Measurements from ENCODE around the gene SLC25A10. TPM values are rescaled to one million over a fixed set of nuclear protein-coding genes. Genes with fewer than 3 reads are reported as not detected.
"Not testable (repeated sequence)": the region's sequence is repeated elsewhere in the genome, so short reads cannot be mapped to it uniquely, and the experiment has no call there.

Gene SLC25A10
- total RNA-seq, 1 donor from 2014 or later, result 60.8 TPM

DNA sequence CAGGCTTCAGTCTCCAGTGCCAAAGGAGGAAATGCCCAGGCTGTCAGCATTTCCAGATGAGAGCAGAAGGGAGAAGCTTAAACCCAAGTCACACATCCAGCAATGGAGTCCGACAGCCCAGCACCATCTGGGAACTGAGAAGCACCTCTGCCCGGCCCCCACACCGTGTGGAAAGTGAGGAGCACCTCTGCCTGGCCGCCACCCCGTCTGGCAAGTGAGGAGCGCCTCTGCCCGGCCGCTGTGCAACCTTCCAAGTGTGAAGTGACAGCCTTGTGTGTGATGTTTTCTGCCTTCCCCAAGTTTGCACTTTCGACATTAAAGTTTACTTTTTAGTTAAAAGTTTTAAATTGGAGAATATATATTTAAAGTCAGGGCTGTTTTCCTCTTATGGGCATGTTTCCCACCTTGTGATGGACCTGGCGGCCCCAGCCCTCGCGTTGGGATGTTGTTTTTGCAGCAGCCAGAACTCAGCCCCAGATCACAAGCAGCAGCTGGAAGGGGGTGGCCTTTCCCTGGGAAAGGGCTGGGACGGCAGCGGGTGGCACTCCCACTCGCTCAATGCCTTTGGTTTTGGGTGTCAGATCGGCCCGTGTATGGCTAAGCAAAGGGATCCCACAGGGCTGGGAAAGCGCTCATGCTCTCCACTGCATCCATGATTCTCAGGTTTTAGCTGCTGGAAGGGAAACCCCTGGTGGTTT is 38.4 kb upstream of the SLC25A10 start:
- no peaks in the 10 kb centered on the region for H3K36me3 Mint-ChIP-seq (ENCODE audit: unreplicated experiment)
- peaks cover 2% of the 10 kb centered on the region for H3K27me3 Mint-ChIP-seq (ENCODE audit: unreplicated experiment)
- TF ChIP-seq, protein P1, sequence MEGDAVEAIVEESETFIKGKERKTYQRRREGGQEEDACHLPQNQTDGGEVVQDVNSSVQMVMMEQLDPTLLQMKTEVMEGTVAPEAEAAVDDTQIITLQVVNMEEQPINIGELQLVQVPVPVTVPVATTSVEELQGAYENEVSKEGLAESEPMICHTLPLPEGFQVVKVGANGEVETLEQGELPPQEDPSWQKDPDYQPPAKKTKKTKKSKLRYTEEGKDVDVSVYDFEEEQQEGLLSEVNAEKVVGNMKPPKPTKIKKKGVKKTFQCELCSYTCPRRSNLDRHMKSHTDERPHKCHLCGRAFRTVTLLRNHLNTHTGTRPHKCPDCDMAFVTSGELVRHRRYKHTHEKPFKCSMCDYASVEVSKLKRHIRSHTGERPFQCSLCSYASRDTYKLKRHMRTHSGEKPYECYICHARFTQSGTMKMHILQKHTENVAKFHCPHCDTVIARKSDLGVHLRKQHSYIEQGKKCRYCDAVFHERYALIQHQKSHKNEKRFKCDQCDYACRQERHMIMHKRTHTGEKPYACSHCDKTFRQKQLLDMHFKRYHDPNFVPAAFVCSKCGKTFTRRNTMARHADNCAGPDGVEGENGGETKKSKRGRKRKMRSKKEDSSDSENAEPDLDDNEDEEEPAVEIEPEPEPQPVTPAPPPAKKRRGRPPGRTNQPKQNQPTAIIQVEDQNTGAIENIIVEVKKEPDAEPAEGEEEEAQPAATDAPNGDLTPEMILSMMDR (IDR thresholded peaks at IDR 0.05; ENCODE audit: partially characterized antibody, unreplicated experiment), result no peak
- no peaks in the 10 kb centered on the region for H3K9me3 Mint-ChIP-seq (ENCODE audit: unreplicated experiment)
- H3K4me1 Mint-ChIP-seq (ENCODE audit: low read depth, unreplicated experiment), result peaks cover 2% of the 10 kb centered on the region
- no peak overlapping the region for H3K27ac Mint-ChIP-seq (ENCODE audit: unreplicated experiment)
- no peak for DNase-seq
- H3K4me3 Mint-ChIP-seq (ENCODE audit: unreplicated experiment), result no peak overlapping the region

DNA sequence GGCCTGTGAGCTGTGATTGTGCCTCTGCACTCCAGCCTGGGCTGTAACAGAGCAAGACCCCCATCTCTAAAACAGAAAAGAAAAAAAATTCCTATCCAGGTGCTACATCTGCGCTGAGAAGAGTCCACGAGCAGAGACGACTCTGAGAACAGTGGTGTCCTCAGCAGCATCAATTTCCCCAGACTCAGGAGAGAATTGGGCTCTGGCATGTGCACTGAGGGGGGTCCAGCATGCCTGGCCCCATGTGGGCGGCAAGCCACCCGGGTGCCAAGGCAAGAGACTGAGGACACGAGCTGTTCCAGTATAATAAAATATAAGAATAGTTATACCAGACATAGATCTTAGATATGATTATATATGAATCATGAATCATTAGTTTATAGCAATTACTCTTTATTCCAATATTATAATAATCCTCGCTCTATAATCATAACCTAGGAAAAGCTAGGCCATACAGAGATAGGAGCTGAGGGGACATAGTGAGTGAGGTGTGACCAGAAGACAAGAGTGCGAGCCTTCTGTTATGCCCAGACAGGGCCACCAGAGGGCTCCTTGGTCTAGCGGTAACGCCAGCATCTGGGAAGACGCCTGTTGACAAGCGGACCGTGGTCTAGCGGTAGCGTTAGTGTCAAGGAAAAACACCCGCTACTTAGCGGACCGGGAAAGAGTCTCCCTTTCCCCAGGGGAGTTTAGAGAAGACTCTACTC is 36.4 kb upstream of the SLC25A10 start:
- H3K27ac Mint-ChIP-seq (ENCODE audit: unreplicated experiment); H3K4me1 Mint-ChIP-seq (ENCODE audit: low read depth, unreplicated experiment); H3K36me3 Mint-ChIP-seq (ENCODE audit: unreplicated experiment); H3K4me3 Mint-ChIP-seq (ENCODE audit: unreplicated experiment); H3K9me3 Mint-ChIP-seq (ENCODE audit: unreplicated experiment); H3K27me3 Mint-ChIP-seq (ENCODE audit: unreplicated experiment): not testable (repeated sequence)
- peak; percentile 54 for DNase-seq
- TF ChIP-seq, protein P1 (IDR thresholded peaks at IDR 0.05; ENCODE audit: partially characterized antibody, unreplicated experiment), result peak; percentile 68

DNA sequence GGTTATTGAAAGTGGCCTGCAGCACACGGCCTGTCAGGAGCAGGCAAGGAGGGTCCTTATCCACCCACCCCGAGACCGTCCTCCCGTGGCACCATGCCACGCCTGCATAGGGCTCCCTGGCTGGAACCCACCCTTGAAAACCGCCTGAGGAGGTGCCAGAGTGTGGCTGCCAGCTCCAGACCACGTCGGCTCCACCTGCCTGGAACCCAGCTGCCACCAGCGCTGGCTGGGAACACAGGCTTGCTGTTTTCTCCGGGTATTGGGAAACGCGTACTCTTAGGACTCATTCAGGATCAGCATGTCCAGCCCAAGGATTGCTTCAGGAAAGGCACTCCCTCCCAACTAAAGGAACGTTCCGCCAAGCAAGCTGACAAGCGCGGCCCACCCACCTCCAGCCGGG is 35.2 kb upstream of the SLC25A10 start:
- no peak for DNase-seq
- no peak overlapping the region for H3K27ac Mint-ChIP-seq (ENCODE audit: unreplicated experiment)
- TF ChIP-seq, protein P1 (IDR thresholded peaks at IDR 0.05; ENCODE audit: partially characterized antibody, unreplicated experiment), result no peak
- peaks cover 2% of the 10 kb centered on the region for H3K4me1 Mint-ChIP-seq (ENCODE audit: low read depth, unreplicated experiment)
- peaks cover 2% of the 10 kb centered on the region for H3K27me3 Mint-ChIP-seq (ENCODE audit: unreplicated experiment)
- no peaks in the 10 kb centered on the region for H3K36me3 Mint-ChIP-seq (ENCODE audit: unreplicated experiment)
- H3K9me3 Mint-ChIP-seq (ENCODE audit: unreplicated experiment), result peaks cover 2% of the 10 kb centered on the region
- no peak overlapping the region for H3K4me3 Mint-ChIP-seq (ENCODE audit: unreplicated experiment)

DNA sequence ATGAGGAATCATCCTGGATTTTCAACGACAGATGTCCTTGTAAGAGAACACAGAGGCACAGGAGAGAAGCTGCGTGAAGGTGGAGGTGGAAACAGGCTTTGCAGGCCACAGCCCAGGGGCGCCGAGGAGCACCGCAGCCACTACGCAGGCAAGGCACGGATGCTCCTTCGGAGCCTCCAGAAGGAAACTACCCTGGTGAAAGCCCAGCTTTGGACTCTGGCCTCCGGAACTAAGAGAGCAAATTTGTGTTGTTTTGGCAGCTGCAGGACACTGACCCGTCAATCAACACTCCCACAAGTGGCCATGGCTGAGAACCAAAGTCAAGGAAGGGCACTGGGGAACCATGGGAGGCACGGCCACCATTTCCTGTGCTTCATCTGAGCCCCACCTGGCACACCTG is 31.9 kb upstream of the SLC25A10 start:
- Mint-ChIP-seq H3K4me1 (ENCODE audit: low read depth, unreplicated experiment) (peaks cover 10% of the 10 kb centered on the region), H3K27me3 (ENCODE audit: unreplicated experiment) (peaks cover 4% of the 10 kb centered on the region), H3K9me3 (ENCODE audit: unreplicated experiment) (peaks cover 5% of the 10 kb centered on the region), H3K27ac (ENCODE audit: unreplicated experiment) (no peak overlapping the region), H3K36me3 (ENCODE audit: unreplicated experiment) (no peaks in the 10 kb centered on the region), H3K4me3 (ENCODE audit: unreplicated experiment) (no peak overlapping the region)
- DNase-seq, result no peak
- TF ChIP-seq, protein P1 (IDR thresholded peaks at IDR 0.05; ENCODE audit: partially characterized antibody, unreplicated experiment), result no peak

DNA sequence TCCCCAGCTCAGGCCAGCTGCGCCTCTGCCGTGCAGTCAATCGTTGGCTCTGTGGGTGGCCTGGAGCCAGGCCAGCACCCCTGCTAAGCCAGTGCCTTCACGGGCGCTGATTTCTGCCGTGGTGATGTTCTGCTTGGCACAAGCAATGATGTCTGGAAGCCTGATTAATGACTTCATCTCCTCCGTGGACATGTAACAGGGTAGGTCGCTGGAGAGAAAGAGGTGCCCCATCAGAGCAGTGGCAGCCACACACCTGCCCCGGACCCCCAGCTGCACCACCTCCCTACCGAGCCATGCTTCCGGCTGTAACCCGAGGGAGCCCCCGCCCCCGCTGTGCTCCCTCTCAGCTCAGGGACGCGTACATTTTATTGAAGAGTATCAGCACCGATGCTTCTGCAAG is 30.4 kb upstream of the SLC25A10 start:
- no peak for DNase-seq
- TF ChIP-seq, protein P1 (IDR thresholded peaks at IDR 0.05; ENCODE audit: partially characterized antibody, unreplicated experiment), result no peak
- Mint-ChIP-seq H3K27me3 (ENCODE audit: unreplicated experiment) (peaks cover 4% of the 10 kb centered on the region), H3K36me3 (ENCODE audit: unreplicated experiment) (no peaks in the 10 kb centered on the region), H3K9me3 (ENCODE audit: unreplicated experiment) (peaks cover 8% of the 10 kb centered on the region), H3K4me1 (ENCODE audit: low read depth, unreplicated experiment) (peaks cover 10% of the 10 kb centered on the region), H3K4me3 (ENCODE audit: unreplicated experiment) (peak overlapping the region; percentile 61), H3K27ac (ENCODE audit: unreplicated experiment) (no peak overlapping the region)

All from glutamatergic neuron (in vitro differentiated cells).